GM12874 (cell line): Measurements from ENCODE around the gene C1QTNF5.

Experiments used
- TF ChIP-seq, protein P1 (sequence below): IDR thresholded peaks from 2 replicates; pipeline ENCODE4 v1.5.1; 2011; ENCODE audit warnings: low read depth, mild to moderate bottlenecking, control low read depth, low read length, moderate library complexity; ENCODE audit not compliant: insufficient read depth

Gene C1QTNF5

DNA sequence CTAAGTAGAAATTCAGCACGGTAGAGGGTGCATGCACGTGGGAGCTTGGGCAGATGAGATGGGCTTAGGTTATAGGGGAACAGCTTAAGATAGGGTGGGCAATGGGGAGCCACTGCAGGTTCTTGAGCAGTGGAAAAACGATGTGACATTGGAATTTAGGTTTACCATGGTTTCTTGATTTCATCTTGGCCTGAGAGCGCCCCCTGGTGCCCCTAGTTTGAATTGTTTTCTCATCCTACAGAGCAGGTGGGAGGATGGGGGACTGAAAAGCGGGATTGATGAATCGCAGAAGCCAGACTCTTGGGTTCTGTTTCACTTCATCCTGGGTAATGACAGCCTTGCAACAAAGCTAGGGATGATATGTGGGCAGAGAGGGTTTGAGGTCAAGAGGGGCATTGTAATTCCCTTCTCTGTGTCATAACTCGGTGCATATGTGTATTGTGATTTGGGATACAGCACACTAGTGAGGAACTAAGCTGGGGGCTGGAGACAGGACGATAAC is 17.1 kb downstream of the C1QTNF5 start:
- TF ChIP-seq, protein P1, sequence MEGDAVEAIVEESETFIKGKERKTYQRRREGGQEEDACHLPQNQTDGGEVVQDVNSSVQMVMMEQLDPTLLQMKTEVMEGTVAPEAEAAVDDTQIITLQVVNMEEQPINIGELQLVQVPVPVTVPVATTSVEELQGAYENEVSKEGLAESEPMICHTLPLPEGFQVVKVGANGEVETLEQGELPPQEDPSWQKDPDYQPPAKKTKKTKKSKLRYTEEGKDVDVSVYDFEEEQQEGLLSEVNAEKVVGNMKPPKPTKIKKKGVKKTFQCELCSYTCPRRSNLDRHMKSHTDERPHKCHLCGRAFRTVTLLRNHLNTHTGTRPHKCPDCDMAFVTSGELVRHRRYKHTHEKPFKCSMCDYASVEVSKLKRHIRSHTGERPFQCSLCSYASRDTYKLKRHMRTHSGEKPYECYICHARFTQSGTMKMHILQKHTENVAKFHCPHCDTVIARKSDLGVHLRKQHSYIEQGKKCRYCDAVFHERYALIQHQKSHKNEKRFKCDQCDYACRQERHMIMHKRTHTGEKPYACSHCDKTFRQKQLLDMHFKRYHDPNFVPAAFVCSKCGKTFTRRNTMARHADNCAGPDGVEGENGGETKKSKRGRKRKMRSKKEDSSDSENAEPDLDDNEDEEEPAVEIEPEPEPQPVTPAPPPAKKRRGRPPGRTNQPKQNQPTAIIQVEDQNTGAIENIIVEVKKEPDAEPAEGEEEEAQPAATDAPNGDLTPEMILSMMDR, result peak; percentile 84

DNA sequence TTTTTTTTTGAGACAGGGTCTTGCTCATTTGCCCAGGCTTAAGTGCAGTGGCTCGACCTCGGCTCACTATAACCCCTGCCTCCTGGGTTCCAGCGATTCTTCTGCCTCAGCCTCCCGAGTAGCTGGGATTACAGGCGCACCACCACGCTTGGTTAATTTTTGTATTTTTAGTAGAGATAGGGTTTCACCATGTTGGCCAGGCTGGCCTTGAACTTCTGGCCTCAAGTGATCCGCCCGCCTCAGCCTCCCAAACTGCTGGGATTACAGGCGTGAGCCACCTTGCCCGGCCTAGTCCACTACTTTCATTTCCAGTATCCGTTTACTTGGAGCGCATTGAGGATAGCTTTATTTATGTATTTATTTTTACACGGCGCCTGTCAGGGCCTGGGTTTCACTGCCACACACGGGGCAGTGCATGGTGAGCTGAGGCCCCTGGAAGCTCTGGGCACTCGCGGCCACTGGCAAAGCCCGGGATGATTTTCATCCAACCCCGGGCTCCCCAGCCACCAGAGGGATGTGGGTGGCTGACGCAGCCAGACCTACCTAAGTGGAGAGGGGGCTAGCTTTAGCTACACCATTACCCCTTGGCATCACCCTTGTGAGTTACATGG is 17.7 kb downstream of the C1QTNF5 start:
- TF ChIP-seq, protein P1, result no peak

DNA sequence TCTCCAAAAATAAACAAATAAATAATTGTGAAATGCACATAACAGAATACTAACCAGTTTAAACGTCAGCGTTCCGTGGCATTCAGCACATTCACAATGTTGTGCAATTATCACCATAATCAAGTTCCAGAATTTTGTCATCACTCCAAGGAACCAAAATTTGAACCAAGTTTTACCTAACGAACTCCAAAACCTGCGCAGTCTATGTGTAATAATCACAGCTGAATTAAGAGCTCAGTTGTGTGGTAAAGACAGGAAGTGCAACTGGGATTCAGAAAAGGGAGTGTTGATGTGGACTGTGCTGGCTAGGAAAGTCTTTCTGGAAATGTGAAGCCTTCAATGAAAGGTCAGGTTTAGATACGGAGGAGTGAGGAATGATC is 18.3 kb downstream of the C1QTNF5 start:
- TF ChIP-seq, protein P1, result no peak

DNA sequence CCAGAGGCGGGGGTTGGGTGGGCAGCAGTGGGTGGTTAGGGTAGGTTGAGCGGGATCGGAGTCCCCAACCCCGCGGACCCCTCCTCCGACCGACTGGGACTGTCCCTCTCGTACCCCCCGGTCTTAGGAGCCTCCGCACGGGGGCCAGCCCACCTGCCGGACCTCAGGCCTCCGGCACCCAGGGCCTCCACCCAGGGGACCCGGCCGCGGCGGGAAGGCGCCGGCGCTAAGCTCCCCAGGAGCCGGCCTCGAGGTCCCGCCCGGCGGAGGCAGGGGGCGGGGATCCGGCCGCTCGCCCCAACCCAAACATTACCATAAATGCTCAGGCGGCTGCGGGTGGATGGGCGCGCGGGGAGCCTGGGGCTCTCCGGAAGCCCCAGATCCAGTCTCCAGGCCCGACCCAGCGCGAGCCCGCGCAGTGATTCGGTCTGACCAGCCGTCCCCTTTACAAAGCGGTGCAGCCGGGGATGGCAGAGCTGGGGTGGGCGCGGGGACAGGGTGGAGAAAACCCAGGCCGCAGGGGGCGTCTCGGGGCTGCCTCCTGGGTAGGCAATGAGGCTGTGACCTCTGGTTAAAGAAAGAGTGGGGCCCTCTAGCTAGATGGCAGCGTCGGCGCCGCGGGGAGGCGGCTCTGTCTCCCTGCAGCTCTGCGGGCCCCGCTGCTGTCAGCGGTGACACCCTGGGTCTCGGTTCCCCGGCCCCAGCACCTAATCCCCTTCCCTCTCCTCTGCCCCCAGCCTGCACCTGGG is 19.7 kb downstream of the C1QTNF5 start:
- TF ChIP-seq, protein P1, result no peak

DNA sequence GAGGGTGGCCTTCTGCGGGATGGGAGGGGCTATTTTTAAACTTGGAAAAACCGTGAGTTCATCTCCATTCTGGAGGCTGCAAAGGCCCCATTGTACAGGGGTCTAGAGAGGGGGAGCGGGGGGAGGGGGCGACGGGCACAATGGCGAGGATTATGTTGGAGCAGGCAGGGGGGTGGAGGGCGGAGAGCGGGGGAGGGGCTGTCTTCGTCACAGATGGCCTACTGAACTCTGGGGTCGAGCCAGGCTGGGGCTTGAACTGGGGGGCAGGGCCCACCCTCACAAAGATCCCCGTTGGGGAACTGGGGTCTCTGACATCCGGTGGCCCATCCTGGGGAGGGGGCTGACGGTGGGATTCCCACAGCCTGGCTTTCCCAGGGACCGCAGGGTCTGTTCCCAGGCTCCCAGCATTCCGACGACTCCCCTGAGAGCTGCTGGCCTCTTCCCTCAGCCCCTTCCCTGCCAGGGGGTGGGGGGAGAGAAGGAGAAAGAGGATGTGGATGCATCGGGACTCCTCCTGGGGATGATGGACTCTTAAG is 20.4 kb downstream of the C1QTNF5 start:
- TF ChIP-seq, protein P1, result no peak

DNA sequence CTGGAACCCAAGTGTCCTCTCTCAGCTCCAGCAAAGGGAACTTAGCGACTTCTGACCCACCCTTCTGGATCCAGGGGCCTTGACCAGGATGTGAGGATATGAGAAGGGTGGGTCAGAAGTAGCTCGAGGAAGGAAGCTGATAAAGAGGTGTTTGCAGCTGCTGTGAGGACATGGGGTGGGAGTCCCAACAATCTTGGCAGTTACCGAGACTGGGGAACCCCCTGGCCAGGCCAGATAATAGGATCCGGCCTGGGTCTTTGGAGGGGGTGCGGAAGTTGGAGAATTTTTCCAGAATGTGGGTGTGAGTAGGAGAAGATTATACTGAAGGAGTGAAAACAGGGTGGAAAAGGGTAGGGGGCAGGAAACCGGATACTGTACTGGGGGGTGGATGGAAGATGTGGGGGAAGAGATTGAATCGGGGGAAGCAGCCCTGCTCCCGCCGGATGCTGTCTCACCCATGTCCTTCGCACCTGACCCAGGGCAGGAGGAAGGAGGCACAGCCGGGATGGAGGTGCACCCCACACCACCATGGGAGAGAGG is 20.9 kb downstream of the C1QTNF5 start:
- TF ChIP-seq, protein P1, result no peak

DNA sequence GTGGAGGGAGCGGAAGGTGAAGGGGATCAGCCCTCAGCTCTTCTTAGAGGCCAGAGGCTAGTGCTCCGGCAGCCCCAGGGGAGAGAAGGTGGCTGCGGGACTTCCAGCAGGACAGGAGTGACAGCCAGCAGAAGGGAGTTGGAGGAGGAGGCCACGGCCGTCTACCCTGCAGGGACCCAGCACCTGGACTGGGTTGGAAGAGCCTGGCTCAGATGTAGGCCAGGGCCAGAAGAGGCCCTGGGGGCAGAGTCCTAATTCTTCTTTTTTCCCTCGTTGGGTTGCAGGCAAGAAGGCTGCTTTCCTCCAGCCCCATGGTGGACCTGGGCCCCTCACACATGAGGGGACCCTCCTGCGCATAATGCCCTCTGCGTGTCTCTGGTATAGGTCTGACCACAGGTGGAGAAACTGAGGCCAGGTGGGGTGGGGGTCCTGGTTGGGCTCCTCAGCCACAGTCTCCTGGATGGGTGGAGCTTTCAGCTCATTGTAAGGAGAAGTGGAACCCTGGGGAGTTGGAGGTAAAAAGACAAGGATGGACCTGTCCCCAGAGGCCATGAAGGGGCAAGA is 21.5 kb downstream of the C1QTNF5 start:
- TF ChIP-seq, protein P1, result no peak
